B cell (primary cell): ENCODE data around the gene PLAC1. TPM values are rescaled to one million over a fixed set of nuclear protein-coding genes. Genes with fewer than 3 reads are reported as not detected.

ENCODE experiments used
- ATAC-seq: fragments of 200-7000 bp; cut with Tn5 transposase; one replicate; pipeline ENCODE4 v1.10.0; 2021; ENCODE audit warnings: low read depth, mild to moderate bottlenecking, moderate number of reproducible peaks, moderate library complexity
- CTCF ChIA-PET: fragments of 350-600 bp; sonication (Branson Sonifier 250); formaldehyde crosslinking; loops from one replicate; lab custom pipeline; 2021; ENCODE audit warnings: antibody characterized with exemption, inconsistent platforms; lab: Charles Lee
- POLR2A ChIA-PET: fragments of 350-600 bp; sonication (Branson Sonifier 250); formaldehyde crosslinking; loops from one replicate; lab custom pipeline; 2021; ENCODE audit warnings: antibody characterized with exemption; lab: Charles Lee
- DNase-seq: peaks from one replicate; pipeline ENCODE4 v3.0.0; 2013
- H2AFZ ChIP-seq: 2 replicates; pipeline ENCODE4 v1.6.1; 2012; ENCODE audit warnings: mild to moderate bottlenecking, low read depth, low read length; ENCODE audit not compliant: insufficient read depth, poor library complexity, severe bottlenecking
- H3K27ac ChIP-seq, 2 donors: 1 replicate in 1 of 2; 2 replicates in 1 of 2; pipeline ENCODE4 v1.5.1; 2012 to 2013; ENCODE audit warnings: low read length in 2 of 2, mild to moderate bottlenecking in 2 of 2, moderate library complexity in 1 of 2
- H3K27me3 ChIP-seq, 4 experiments: fragments of 200-600 bp in 1 of 4; sonication (generic) in 1 of 4; replicated peaks in 1 of 4; 1 replicate in 2 of 4; 2 replicates in 2 of 4; pipeline versions ENCODE4 v1.6.1 to v1.7.0; 2013 to 2016; ENCODE audit warnings: low read length in 3 of 4, mild to moderate bottlenecking in 2 of 4, mixed read lengths in 1 of 4, moderate library complexity in 1 of 4; ENCODE audit not compliant: insufficient read depth in 4 of 4, control insufficient read depth in 3 of 4; ENCODE audit errors: control extremely low read depth in 1 of 4
- H3K36me3 ChIP-seq, 2 experiments: replicated peaks in 1 of 2; 1 replicate in 1 of 2; 2 replicates in 1 of 2; pipeline versions ENCODE4 v1.6.1 to v1.7.1; 2013; ENCODE audit warnings: low read length in 1 of 2; ENCODE audit not compliant: insufficient read depth in 2 of 2, control insufficient read depth in 1 of 2; ENCODE audit errors: control extremely low read depth in 1 of 2, extremely low read depth in 1 of 2
- H3K4me1 ChIP-seq, 2 donors: fragments of 200-600 bp in 1 of 2; sonication (generic) in 1 of 2; 1 replicate in 1 of 2; 2 replicates in 1 of 2; pipeline versions ENCODE4 v1.5.1 to v1.6.1; 2013 to 2017; ENCODE audit warnings: low read length in 2 of 2; ENCODE audit not compliant: control insufficient read depth in 2 of 2, insufficient read depth in 2 of 2
- H3K4me2 ChIP-seq: replicated peaks from 2 replicates; pipeline ENCODE3; 2012; ENCODE audit warnings: mild to moderate bottlenecking, low read depth, low read length; ENCODE audit not compliant: poor library complexity, severe bottlenecking
- H3K4me3 ChIP-seq, 5 experiments: fragments of 200-600 bp in 1 of 5; sonication (generic) in 1 of 5; 1 replicate in 3 of 5; 2 replicates in 2 of 5; pipeline versions ENCODE4 v1.5.1 to v1.7.0; 2011 to 2016; ENCODE audit warnings: low read length in 4 of 5, mild to moderate bottlenecking in 4 of 5, low read depth in 2 of 5, control low read depth in 1 of 5, moderate library complexity in 1 of 5; ENCODE audit not compliant: insufficient read depth in 1 of 5; ENCODE audit errors: control extremely low read depth in 1 of 5, extremely low read depth in 1 of 5
- H3K79me2 ChIP-seq: fragments of 200-600 bp; sonication (generic); one replicate; pipeline ENCODE4 v1.6.0; 2016; ENCODE audit warnings: low read length; ENCODE audit not compliant: control insufficient read depth, insufficient read depth
- H3K9ac ChIP-seq: fragments of 200-600 bp; sonication (generic); 2 replicates; pipeline ENCODE4 v1.6.1; 2017; ENCODE audit warnings: mild to moderate bottlenecking, low read length, moderate library complexity
- H3K9me3 ChIP-seq, 3 donors: one replicate each; pipeline versions ENCODE4 v1.6.1 to v1.7.1; 2013; ENCODE audit warnings: low read length in 2 of 3; ENCODE audit not compliant: control insufficient read depth in 2 of 3, insufficient read depth in 1 of 3; ENCODE audit errors: control extremely low read depth in 1 of 3
- H4K20me1 ChIP-seq: 2 replicates; pipeline ENCODE4 v1.6.0; 2012; ENCODE audit warnings: mild to moderate bottlenecking, low read length; ENCODE audit not compliant: insufficient read depth, control insufficient read depth, poor library complexity, severe bottlenecking
- H3K27ac Mint-ChIP-seq: one replicate; pipeline ENCODE4 v1.8.0; 2021; ENCODE audit warnings: mixed read lengths
- H3K27me3 Mint-ChIP-seq: one replicate; pipeline ENCODE4 v1.8.0; 2021; ENCODE audit warnings: mixed read lengths
- H3K4me1 Mint-ChIP-seq: one replicate; pipeline ENCODE4 v1.8.0; 2021; ENCODE audit warnings: mixed read lengths
- H3K4me3 Mint-ChIP-seq: one replicate; pipeline ENCODE4 v1.8.0; 2021; ENCODE audit warnings: mixed read lengths
- H3K9me3 Mint-ChIP-seq: one replicate; pipeline ENCODE4 v1.8.0; 2022; ENCODE audit warnings: mixed read lengths; ENCODE audit not compliant: insufficient read depth
- EZH2 ChIP-seq: IDR thresholded peaks from 2 replicates; pipeline ENCODE4 v1.6.1; 2012; ENCODE audit warnings: borderline replicate concordance, low read depth, mild to moderate bottlenecking, moderate library complexity, low read length; ENCODE audit not compliant: insufficient read depth, poor library complexity, severe bottlenecking
- WGBS: methylation state at CpG from one replicate; pipeline ENCODE4 v1.1.5; 2013; ENCODE audit warnings: missing lambda C conversion rate; ENCODE audit not compliant: insufficient coverage; 5-methylcytosine and 5-hydroxymethylcytosine counted together
- intact Hi-C: fragments of 100-400 bp; cut with micrococcal nuclease; formaldehyde crosslinking; loops from one replicate; pipeline ENCODE4 v1.10.0; 2022
- polyA plus RNA-seq: library from polyadenylated mRNA; depleted of rRNA; stranded (reverse); fragments of >200 nt; gene quantifications from 2 replicates; pipeline ENCODE4 v1.2.3, GENCODE V29; 2012
- total RNA-seq, 2 donors: library from RNA; stranded (reverse); fragments of 120-200 nt in 1 of 2; gene quantifications; 1 replicate in 1 of 2; 2 replicates in 1 of 2; pipeline versions ENCODE4 v1.2.3 to v1.2.4, GENCODE V29; 2013 to 2022
- TF ChIP-seq, protein P1 (sequence below): fragments of 200-600 bp; IDR thresholded peaks from one replicate; pipeline ENCODE4 v1.8.0; 2022; ENCODE audit warnings: antibody characterized with exemption, mild to moderate bottlenecking

Gene PLAC1
- total and polyA plus RNA-seq, 2 donors (not counting 1 experiment from before 2014, with no cell fraction given) = not detected

DNA sequence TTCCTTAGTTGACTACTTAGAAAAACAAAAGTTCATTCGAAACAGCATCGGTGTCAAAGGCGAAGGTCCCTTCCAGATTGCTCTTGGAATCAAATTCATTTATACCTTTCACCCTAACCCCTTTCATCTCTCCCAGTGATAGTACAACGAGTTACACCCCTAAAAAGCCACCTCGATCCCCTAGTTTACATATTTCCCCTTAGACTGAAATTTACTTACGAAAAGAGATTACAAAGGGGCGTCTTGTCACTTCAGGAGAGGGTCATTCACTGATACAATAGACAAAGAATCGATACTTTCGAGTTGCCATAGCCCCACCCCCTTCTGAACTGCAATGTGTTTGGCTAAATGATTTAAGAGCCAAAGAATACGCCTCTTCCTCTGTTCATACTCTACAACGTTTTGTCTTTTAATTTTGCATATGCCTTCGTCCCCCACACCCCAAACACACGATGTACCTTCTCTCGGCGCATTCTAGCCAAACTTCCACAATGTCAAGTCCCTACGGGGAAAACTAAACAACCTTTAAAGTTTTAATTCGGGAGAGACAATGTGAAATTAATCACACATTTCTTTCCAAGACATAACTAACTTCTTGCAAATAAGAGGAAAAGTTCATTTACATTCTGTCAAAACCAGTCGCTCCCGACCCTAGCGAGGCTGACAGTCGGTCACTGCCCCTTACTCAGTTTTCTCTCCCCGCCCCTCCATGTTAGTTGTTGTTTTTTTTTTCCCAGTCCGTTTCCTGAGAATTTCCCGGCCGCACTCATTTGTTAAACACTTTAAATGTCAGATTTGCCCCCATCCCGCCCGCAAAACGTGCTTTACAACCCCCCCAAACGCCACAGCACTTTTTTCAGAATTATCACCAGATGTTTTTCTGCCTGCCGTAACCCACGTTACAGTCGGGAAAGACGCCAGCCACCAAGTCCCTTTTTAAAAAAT, 109.7 kb downstream of the PLAC1 start:
- peaks cover 0 to 63% (median 42%) of the 10 kb centered on the region in 4 experiments for H3K27me3 ChIP-seq
- TF ChIP-seq EZH2 = peak; percentile 61
- TF ChIP-seq, protein P1, sequence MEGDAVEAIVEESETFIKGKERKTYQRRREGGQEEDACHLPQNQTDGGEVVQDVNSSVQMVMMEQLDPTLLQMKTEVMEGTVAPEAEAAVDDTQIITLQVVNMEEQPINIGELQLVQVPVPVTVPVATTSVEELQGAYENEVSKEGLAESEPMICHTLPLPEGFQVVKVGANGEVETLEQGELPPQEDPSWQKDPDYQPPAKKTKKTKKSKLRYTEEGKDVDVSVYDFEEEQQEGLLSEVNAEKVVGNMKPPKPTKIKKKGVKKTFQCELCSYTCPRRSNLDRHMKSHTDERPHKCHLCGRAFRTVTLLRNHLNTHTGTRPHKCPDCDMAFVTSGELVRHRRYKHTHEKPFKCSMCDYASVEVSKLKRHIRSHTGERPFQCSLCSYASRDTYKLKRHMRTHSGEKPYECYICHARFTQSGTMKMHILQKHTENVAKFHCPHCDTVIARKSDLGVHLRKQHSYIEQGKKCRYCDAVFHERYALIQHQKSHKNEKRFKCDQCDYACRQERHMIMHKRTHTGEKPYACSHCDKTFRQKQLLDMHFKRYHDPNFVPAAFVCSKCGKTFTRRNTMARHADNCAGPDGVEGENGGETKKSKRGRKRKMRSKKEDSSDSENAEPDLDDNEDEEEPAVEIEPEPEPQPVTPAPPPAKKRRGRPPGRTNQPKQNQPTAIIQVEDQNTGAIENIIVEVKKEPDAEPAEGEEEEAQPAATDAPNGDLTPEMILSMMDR = no peak
- ChIA-PET POLR2A (no interaction called here), CTCF (no interaction called here)
- DNase-seq (peak; percentile 37), ATAC-seq (no peak)
- peak overlapping the region; percentile 55 for H3K9ac ChIP-seq
- no peaks in the 10 kb centered on the region for H3K79me2 ChIP-seq
- peaks cover 0 to 19% (median 0%) of the 10 kb centered on the region in 3 donors for H3K9me3 ChIP-seq
- peak overlapping the region; percentile 89 for H3K4me3 Mint-ChIP-seq
- H3K4me1 Mint-ChIP-seq = peaks cover 23% of the 10 kb centered on the region
- H3K27ac Mint-ChIP-seq = no peak overlapping the region
- H3K4me2 ChIP-seq = peak overlapping the region; percentile 74
- intact Hi-C loops = no loop called here
- H3K4me3 ChIP-seq = peak overlapping the region; percentile 34 to 50 (median 37)
- peak overlapping the region; percentile 62 for H2AFZ ChIP-seq
- H4K20me1 ChIP-seq = no peaks in the 10 kb centered on the region
- no peaks in the 10 kb centered on the region for H3K9me3 Mint-ChIP-seq
- no peak overlapping the region for H3K27ac ChIP-seq
- WGBS = under 1% methylated on average over 11 of the region's 33 CpGs
- peaks cover 49% of the 10 kb centered on the region for H3K27me3 Mint-ChIP-seq
- H3K36me3 ChIP-seq = no peaks in the 10 kb centered on the region
- H3K4me1 ChIP-seq = peaks cover 30 to 32% of the 10 kb centered on the region in 2 donors
